Measurements from ENCODE around the gene PDE6A. TPM values are rescaled to one million over a fixed set of nuclear protein-coding genes. Genes with fewer than 3 reads are reported as not detected.

Gene PDE6A
- total and polyA plus RNA-seq, 9 of the 15 experiments (the other 6 are each of a cell fraction or from before 2014, with no cell fraction given): 0.01 to 0.04 (median 0.01) TPM; not detected in 6

DNA sequence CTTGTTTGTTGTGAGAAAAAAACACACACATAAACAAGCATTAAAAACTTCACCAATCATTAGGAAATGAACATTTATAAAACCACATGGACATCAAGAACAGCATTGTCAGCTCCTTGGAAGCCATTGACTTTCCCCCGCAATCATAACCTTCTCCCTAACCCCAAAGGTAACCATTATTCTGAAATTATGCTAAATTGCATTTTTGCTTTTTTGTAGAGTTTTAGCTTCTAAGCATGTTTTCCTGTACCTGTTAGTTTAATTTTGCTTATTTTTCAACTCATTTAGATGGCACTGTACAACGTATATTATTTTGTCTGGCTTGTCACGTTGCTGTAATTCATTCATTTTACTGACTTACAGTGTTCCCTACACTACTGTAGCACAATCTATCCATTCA, 36.8 kb downstream of the PDE6A start:
- no peak overlapping the region for H3K4me3 ChIP-seq
- BruUV-seq (replicated peaks): no TSS peak
- H3K9me1 ChIP-seq (ENCODE audit: control insufficient read depth, insufficient read depth, low read length): no peaks in the 10 kb centered on the region
- H3K4me1 ChIP-seq (replicated peaks in 1 of 2; ENCODE audit: control insufficient read depth in 2 of 2, insufficient read depth in 2 of 2, low read length in 2 of 2): peaks cover 7 to 16% of the 10 kb centered on the region in 2 experiments; a peak in 3 of 5 replicates
- FAIRE-seq (no peak), ATAC-seq (no peak), DNase-seq (ENCODE audit: extremely low read depth in 1 of 4, low spot score in 3 of 4) (no peak)
- no peak overlapping the region for H3K27ac ChIP-seq (ENCODE audit: extremely low read depth, low read depth, low read length)
- H3K9ac ChIP-seq (ENCODE audit: insufficient read depth in 1 of 2, low read depth in 2 of 2, low read length in 2 of 2): no peak overlapping the region
- in situ Hi-C loops (cut with MboI): no loop called here
- H3K79me2 ChIP-seq (ENCODE audit: control insufficient read depth, insufficient read depth, low read length): no peaks in the 10 kb centered on the region
- no peak overlapping the region for H3K4me2 ChIP-seq (ENCODE audit: insufficient read depth, low read length)
- intact Hi-C loops (cut with micrococcal nuclease): no loop called here
- H4K20me1 ChIP-seq (replicated peaks; ENCODE audit: control insufficient read depth, insufficient read depth, low read length): no peaks in the 10 kb centered on the region
- H3K27me3 ChIP-seq (ENCODE audit: control insufficient read depth in 2 of 2, insufficient read depth in 2 of 2, low read length in 2 of 2): no peaks in the 10 kb centered on the region
- no peaks in the 10 kb centered on the region for H3K9me3 ChIP-seq (replicated peaks; ENCODE audit: control insufficient read depth, insufficient read depth, low read depth, low read length)
- H2AFZ ChIP-seq (ENCODE audit: low read depth, low read length): peak overlapping the region; percentile 30; the same call in 1 of the 2 replicates
- TF ChIP-seq ZNF316 (IDR thresholded peaks at IDR 0.05) (peak; percentile 81), MAFF (IDR thresholded peaks at IDR 0.05; ENCODE audit: low read length) (peak; percentile 20; the same call in 1 of the 2 replicates), SRSF3 (IDR thresholded peaks at IDR 0.05; ENCODE audit: insufficient read depth, low read length) (no peak), MAFG (tag; conservative IDR thresholded peaks at IDR 0.05) (peak; percentile 58), C11orf30 (IDR thresholded peaks at IDR 0.05; ENCODE audit: low read depth) (peak; percentile 75)
- TF ChIP-seq, protein P1, sequence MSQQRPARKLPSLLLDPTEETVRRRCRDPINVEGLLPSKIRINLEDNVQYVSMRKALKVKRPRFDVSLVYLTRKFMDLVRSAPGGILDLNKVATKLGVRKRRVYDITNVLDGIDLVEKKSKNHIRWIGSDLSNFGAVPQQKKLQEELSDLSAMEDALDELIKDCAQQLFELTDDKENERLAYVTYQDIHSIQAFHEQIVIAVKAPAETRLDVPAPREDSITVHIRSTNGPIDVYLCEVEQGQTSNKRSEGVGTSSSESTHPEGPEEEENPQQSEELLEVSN (IDR thresholded peaks at IDR 0.05; ENCODE audit: borderline replicate concordance in 1 of 2, extremely low read depth in 1 of 2, insufficient read depth in 1 of 2, insufficient read length in 1 of 2, low read depth in 1 of 2, low read length in 1 of 2, poor library complexity in 1 of 2, severe bottlenecking in 1 of 2): no peak
- 36% methylated on average over 3 of the region's 3 CpGs for WGBS (ENCODE audit: insufficient coverage, low coverage, missing lambda C conversion rate)
- no peaks in the 10 kb centered on the region for H3K36me3 ChIP-seq (ENCODE audit: control insufficient read depth, insufficient read depth, low read length)
- ChIA-PET POLR2A (no interaction called here), CTCF (ENCODE audit: low intra/inter-chr PET ratio) (no interaction called here)
